Stimulated activated CD4-positive, alpha-beta T cell treated with anti-CD3 and anti-CD28 coated beads, Interleukin-1b, Interleukin-23, amount 100 ng/mL, for 1 hour (primary cell): ENCODE data around the gene CALM3.

Source experiments
- DNase-seq, 2 donors: peaks; one replicate each; pipeline ENCODE4 v3.0.0-alpha.2; 2020; ENCODE audit warnings: low read depth in 2 of 2

The CALM3 gene

DNA sequence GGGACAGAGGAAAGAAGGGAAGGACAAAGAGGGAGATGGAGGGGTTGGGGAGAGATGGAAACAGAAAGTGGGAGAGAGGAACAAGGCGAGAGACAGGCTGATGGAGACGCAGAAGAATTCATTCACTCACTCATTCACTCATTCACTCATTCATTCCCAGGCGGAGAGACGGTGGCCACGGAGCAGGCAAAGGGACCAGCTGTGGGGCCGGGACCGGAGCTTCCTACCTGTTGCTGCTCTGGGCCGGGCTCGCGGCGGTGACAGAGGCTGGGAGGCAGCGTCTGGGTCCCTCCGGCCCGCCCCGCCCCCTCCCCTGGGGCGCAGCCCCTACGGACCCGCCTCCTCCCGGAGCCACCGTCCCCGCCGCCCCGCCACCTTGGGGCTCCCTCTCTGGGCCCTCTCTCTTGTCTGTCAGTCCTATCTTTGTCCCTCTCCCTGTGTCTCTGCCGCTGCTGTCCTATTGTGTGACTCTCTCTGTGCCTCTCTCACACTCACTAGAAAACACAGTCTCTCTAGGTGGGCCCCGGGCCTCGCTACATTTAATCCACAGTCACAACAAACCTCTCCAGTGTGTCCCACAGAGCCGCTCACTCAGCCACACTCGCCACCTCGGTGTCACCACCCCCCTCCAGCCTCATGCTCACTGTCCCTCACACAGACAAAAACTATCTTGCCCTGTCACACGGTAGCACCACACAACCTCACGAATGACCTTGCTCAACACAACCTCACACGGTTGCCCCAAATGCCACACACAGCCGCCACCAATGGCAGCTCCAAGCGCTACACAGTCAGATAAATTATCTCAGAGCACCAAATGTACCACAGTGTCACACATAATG, 35.0 kb downstream of the CALM3 start, which contains the start of gene GNG8:
GNG8 (minus strand) TSS at position 283 of the 842 bp plus-strand sequence. CDS start 1,520 bp downstream, outside the sequence.
- DNase-seq: no peak

DNA sequence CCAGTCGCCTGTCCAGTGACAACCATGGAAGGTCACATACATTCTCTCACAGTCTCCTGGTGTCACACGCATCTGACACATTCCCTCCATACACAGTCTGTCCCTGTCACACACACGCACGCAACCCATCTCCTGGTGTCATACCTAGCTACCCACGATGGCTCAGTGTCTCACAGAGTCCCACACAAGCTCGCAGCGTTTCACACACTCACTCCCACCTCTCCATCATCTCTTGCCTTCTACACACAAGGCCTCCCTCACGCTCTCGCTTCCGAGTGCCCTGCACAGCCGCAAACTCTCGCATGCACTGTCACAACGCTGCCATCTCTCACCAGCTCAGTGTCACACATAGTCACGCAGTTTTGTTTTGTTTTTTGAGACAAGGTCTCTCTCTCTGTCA, 36.1 kb downstream of the CALM3 start:
- no peak for DNase-seq

DNA sequence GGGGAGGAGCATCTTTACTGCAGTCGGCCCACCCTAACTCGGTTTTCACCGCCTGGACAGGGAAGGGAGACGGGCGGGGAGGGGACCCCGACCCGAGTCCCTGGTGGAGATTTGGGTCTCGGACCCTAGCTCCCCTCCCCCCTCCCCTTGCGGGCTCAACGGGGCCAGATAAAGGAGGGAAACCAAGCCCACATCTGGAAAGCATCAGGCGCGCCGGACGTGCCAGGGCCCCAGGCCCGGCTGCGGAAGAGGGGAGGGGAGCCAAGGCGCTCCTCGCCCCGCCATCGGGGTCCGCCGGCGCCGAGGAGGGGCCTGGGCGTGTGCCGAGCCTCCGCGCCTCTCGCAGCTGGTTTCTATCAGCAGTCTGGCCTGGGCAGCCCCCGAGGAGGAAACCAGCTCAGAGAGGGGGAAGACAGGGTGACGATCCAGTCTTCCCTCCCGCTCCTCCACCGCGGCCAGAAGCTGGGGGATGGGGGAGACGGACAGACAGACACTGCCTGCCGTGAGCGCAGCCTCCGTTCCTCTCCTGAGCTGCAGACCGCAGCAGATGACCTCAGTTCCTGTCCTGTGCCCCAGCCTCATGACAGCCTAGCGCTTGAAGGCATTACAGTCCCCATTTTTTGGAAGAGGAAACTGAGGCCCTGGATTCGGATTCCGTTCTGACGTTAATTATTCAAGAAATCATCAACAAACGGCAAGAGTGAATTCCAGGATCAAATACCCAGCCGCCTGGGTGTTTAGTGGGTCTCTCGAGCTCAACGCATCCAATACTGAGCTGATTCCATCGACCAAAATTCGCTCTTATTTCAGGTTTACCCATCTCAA, 38.4 kb downstream of the CALM3 start:
- no peak for DNase-seq

DNA sequence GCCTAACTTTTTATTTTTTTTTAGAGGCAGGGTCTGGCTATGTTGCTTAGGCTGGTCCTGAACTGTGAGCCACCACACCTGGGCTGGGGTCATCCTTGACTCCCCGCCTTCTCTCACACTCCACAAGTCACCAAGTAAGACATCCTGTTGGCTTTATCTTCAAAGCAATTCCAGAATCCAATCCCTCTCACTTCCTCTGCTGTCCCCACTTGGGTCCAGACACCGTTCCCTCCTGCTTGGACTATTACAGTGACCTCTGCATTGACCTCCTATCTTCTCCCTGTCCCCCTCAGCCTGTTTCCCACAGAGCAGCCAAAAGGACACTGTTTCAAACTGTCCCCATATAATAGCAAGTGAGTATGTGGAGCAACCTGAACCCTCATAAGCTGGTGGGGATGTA, 39.5 kb downstream of the CALM3 start:
- no peak for DNase-seq

DNA sequence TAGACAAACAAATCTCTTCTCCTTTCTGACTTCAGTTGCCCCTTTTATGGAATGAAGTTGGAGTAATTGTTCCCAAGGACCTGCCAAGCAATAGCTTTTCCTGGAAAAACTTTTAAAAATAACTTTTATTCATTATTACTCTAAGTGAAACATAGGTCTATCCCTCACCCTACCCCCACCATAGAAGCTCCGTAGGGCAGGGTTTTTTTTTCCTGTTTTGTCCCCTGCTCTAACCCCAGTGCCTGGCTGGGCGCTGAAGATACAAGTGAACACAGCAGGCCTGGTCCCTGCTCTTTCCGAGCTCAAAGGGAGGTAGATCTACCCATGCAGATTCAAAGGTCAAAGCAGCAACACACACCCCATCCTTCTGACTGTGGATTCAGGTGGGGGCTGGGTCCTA, 43.6 kb downstream of the CALM3 start:
- no peak for DNase-seq

DNA sequence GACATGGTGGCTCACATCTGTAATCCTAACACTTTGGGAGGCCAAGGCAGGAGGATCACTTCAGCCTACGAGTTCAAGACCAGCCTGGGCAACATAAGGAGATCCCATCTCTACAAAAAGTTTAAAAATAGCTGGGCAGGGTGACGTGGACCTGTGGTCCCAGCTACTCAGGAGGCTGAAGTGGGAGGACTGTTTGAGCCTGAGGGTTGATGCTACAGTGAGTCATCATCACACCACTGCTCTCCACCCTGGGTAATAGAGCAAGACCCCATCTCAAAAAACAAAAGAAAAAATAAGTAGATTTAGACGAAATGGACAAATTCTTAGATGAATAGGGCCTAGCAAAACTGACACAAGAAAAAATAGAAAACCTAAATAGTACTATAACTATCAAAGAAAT, 45.3 kb downstream of the CALM3 start:
- no peak for DNase-seq

DNA sequence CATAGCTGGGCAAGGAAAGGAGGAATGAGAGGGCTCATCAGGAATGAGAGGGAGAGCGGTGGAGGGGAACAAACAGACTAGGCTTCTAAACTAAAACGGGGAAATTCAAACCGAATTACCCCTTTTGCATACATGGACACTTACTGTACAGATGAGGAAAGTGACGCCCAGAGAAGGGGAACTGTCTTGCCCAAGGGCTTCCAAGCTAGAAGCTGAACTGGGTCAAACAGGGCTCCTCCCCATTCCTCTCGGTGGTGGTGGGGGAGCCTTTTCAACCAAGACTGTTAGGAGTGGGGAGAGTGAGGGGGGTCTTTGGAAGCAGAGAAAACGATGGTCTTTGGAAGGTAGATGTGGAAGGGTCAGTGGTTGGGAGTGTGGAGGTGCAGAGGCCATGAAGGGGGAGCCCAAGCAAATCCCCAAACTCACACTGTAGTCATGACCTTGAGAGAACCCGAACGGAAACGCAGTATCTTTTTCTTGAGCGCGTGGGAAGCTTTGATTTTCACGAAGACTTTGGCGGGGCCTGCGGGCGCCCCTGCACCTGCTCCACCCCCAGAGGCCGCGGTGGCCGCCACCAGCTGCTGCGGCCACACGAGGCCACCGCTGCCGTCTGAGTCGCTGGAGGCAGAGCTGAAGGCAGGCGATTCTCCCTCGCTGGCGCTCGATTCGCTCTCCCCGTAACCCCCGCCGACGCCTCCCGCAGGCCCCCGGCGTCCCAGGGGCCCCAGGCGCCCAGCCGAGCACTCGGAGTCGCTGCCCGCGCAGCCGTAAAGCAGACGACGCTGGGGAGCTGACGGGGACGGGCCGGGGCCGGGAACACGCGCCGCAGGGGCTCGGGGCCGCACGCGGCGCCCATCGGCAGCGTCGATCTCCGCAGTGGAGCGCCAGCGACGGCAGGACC, 47.2 kb downstream of the CALM3 start:
- no peak for DNase-seq

DNA sequence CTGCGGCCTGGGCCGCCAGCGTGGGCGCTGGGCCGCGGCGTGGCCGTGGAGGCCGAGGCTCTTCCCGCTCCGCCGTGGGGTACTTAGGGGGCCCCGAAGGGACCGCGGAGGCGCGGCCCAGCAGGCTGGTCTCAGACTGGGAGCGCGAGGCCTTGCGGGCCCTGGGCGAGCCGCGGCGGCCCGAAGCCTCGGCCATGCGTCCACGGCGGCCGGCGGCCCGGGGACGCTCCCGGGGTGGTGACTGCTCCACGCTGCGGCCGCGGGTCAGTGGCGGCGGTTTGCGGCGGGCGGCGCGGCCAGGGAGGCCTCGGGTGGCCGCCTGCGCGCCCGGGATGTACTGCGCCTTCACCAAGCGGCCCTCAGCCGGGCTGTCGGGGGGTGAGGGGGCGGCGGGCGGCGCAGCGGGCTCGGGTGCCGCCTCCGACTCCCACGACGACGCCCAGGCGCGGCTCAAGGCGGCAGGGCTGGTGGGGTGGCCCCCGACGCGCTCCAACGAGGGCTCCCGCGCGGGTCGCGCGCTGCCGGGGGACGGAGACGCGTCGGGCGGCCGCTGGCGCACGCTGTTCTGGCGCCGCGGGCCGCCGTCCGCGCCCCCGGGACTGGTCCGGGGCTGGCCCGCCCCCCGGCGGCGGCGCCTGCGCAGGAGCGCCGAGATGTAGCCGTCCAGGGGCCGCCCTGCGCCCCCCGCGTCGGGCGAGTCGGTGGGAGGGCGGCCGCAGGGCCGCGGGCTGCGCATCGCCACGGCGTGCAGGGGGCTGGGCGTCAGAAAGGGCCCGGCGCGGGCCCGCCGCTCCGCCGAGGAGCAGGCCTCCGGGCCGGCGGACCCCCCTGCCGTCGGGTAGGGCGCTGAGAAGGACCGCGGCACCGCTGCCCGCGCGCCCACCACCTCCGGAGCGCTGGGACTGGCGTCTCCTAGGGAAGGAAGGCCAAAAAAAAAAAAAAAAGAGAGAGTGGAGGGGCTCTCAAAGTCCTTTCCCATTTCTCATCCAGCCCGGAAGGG, 48.1 kb downstream of the CALM3 start:
- no peak for DNase-seq

DNA sequence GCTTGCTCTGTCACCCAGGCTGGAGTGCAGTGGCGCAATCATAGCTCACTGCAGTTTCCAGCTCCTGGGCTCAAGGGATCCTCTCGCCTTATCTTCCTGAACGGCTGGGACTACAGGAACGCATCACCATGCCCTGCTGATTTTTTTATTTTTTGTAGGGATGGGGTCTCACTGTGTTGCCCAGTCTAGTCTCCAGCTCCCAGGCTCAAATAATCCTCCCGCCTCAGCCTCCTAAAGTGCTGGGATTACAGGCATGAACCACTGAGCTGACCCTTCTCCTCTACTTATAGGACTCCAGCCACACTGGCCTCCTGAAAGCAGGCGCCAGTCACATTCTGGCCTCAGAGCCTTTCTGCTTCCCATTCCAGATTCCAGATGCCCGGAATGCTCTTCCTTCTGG, 49.3 kb downstream of the CALM3 start:
- no peak for DNase-seq

DNA sequence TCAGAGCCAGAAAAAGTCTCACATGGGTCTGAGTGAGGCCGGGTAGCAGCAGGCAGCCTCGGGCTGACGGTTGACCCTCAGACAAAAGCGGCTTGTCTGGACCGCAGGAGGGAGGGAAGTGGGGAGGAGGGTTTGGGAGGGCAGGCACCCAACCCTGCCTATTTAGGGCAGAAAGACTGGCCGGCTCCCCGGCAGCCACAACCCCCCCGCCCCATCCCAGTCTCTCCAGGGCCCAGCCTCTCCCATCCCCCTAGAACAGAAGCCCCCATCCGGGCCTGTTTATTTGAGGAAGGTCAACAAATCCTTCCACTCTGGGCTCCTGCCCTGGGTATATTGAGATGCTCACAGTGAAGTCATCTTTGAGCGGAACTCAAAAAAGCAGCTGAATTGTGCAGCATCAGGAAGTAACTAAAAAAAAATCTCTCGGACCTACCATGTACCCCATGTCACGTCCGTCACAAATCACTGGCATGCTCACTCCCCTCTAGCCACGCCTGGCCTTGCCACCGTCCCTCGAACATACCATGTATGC, 53.6 kb downstream of the CALM3 start:
- DNase-seq: no peak

DNA sequence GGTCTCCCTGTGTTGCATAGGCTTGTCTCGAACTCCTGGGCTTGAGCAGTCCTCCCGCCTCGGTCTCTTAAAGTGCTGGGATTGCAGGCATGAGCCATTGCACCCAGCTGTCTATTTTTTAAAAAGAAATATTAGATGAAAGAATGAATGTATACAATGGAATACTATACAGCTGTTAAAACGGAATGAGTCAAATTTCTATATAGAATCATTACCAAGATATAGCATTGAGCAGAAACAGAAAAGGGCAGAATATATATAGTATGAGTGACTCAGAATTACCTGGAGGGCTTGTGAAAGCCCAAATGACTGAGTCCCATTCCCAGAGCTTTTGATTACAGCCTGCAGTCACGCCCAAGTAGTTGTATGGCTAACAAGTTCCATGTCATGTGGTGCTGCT, 55.4 kb downstream of the CALM3 start:
- no peak for DNase-seq

DNA sequence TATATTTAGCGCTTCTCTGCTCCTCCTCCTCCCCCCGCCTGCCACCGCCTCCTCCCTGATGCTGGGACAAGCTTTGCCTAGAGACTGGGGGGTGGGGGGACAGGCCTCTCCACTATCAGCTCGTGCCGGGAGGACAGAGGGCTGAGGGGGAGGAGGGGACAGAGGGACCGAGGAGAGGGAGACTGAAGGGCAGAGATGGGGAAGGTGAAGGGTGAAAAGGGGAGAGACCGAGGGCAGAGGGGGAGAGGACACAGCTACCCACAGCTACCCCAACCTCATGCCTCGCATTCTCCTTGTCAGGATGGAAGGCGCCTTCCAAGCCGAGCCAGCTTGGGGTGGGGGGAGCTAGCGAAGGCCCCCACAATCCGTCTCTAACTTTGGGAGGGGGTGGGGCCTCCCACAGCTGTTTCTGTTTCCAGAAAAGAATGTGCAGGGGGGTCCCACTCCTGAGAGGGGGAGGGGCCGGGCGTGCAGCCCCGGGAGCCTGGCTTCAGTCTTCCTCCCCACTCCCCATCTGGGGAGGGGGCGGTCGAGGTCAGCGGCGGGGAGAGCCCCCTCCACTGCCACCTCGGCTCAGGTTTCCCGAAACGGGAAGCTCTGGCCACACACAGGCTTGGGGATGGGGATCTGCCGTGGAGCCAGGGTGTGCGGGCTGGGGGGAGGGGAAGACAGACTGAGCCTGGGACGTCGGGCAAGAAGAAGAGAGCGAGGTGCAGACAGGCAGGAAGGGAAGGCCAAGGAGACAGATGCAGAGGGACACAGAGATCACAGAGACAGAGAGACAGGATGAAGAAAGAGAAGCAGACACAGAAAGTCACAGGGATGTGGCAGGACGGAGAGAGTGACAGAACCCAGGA, 58.2 kb downstream of the CALM3 start:
- no peak for DNase-seq

DNA sequence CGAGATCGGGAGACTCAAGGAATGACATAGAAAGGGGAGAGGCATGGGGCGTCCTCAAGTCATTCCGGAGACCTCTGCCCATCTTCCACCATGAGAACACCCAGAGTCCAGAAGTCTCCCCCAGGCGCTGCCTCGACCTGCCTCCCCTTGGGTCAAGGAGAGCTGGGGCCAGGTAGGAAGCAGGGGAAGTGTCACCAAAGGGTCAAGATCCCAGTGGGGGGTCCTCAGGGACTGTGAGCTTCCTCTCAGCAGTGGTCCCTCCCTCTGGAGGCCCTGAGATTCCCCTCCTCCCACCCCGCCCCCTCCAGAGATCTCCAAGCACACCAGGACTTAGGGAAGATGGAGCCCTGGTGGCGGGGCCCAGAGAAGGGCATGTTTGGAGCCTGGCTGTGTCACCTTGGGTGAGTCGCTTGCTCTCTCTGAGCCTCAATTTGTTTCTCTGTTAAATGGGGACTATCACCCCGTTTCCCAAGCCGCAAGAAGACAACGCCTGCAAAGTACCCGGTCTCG, 58.9 kb downstream of the CALM3 start:
- DNase-seq: no peak
